Measurements from ENCODE around the gene FBLN7. TPM values are rescaled to one million over a fixed set of nuclear protein-coding genes. Genes with fewer than 3 reads are reported as not detected.

Gene FBLN7
- total and polyA plus RNA-seq, 3 donors from 2014 or later, result 0.79 to 3.3 (median 3.1) TPM

GRCh38 chr2:112118148-112118547 is 20.0 kb upstream of the FBLN7 start:
- Histone ChIP-seq H3K36me3 (ENCODE audit: low read depth, missing control alignments) (no peaks in the 10 kb centered on the region), H3K4me1 (no peaks in the 10 kb centered on the region), H3K4me3 (no peak overlapping the region), H3K27ac (no peak overlapping the region), H3K9me3 (no peaks in the 10 kb centered on the region), H3K27me3 (no peaks in the 10 kb centered on the region)
- TF ChIP-seq CTCF (IDR thresholded peaks at IDR 0.05) (no peak), POLR2A (IDR thresholded peaks at IDR 0.05) (no peak)
- intact Hi-C loops (cut with DNase I; ENCODE audit: low total_unique reads), result no loop called here
- DNase-seq, result no peak
- 86 to 94% methylated on average over 4 of the region's 4 CpGs for WGBS, 2 donors

GRCh38 chr2:112121682-112122254 is 16.4 kb upstream of the FBLN7 start:
- H3K27me3 ChIP-seq, result no peaks in the 10 kb centered on the region
- no peak overlapping the region for H3K27ac ChIP-seq
- H3K36me3 ChIP-seq (ENCODE audit: low read depth, missing control alignments), result no peaks in the 10 kb centered on the region
- no peaks in the 10 kb centered on the region for H3K4me1 ChIP-seq
- TF ChIP-seq POLR2A (IDR thresholded peaks at IDR 0.05) (no peak), CTCF (IDR thresholded peaks at IDR 0.05) (peak; percentile 28 to 49 (median 41))
- H3K9me3 ChIP-seq, result no peaks in the 10 kb centered on the region
- intact Hi-C loops (cut with DNase I; ENCODE audit: low total_unique reads), result no loop called here
- peak; percentile 52 for DNase-seq
- H3K4me3 ChIP-seq, result no peak overlapping the region

- no peak for DNase-seq
- no peaks in the 10 kb centered on the region for H3K4me1 ChIP-seq
- TF ChIP-seq POLR2A (IDR thresholded peaks at IDR 0.05) (no peak), CTCF (IDR thresholded peaks at IDR 0.05) (no peak)
- H3K4me3 ChIP-seq, result no peak overlapping the region
- H3K27me3 ChIP-seq, result no peaks in the 10 kb centered on the region
- 73 to 76% methylated on average over 1 of the region's 1 CpG for WGBS, 2 donors
- H3K36me3 ChIP-seq (ENCODE audit: low read depth, missing control alignments), result no peaks in the 10 kb centered on the region
- no peaks in the 10 kb centered on the region for H3K9me3 ChIP-seq
- no peak overlapping the region for H3K27ac ChIP-seq
- intact Hi-C loops (cut with DNase I; ENCODE audit: low total_unique reads), result no loop called here
Observed at GRCh38 chr2:112129060-112129459, 9.1 kb upstream of the FBLN7 start.

- DNase-seq, result no peak
- Histone ChIP-seq H3K27ac (no peak overlapping the region), H3K4me1 (no peaks in the 10 kb centered on the region), H3K27me3 (no peaks in the 10 kb centered on the region), H3K36me3 (ENCODE audit: low read depth, missing control alignments) (no peaks in the 10 kb centered on the region), H3K4me3 (no peak overlapping the region), H3K9me3 (no peaks in the 10 kb centered on the region)
- intact Hi-C loops (cut with DNase I; ENCODE audit: low total_unique reads), result no loop called here
- TF ChIP-seq CTCF (IDR thresholded peaks at IDR 0.05) (no peak), POLR2A (IDR thresholded peaks at IDR 0.05) (no peak)
Observed at GRCh38 chr2:112133344-112133743, 4.8 kb upstream of the FBLN7 start.

GRCh38 chr2:112134120-112134519 is 4.1 kb upstream of the FBLN7 start:
- no peaks in the 10 kb centered on the region for H3K4me1 ChIP-seq
- H3K9me3 ChIP-seq, result no peaks in the 10 kb centered on the region
- WGBS, 2 donors, result 82 to 87% methylated on average over 4 of the region's 4 CpGs
- no peaks in the 10 kb centered on the region for H3K27me3 ChIP-seq
- H3K27ac ChIP-seq, result no peak overlapping the region
- H3K4me3 ChIP-seq, result no peak overlapping the region
- H3K36me3 ChIP-seq (ENCODE audit: low read depth, missing control alignments), result no peaks in the 10 kb centered on the region
- DNase-seq, result no peak
- no peak for TF ChIP-seq CTCF (IDR thresholded peaks at IDR 0.05)
- intact Hi-C loops (cut with DNase I; ENCODE audit: low total_unique reads), result no loop called here

All from testis (tissue), 3 donors.